ENCODE measurements around the gene BBLN.

DNA sequence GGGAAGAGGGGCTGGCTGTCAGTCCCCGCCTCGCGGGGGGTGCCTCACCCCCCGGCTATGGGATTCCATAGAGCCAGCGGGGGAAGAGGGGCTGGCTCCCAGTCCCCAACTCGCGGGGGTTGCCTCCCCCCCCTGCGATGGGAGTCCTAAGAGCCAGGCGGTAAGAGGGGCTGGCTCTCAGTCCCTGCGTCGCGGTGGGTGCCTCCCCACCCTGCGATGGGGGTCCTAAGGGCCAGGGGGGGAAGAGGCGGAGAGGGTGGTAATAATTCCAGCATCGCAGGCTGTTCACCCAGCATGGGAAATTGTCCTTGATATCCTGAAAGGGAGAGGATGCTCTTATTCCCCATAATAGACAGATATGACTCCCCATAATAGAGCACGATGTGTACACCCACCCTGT, 20.4 kb upstream of the BBLN start:
- TF ChIP-seq ZFX (IDR thresholded peaks at IDR 0.05): no peak
- TF ChIP-seq, protein P1, sequence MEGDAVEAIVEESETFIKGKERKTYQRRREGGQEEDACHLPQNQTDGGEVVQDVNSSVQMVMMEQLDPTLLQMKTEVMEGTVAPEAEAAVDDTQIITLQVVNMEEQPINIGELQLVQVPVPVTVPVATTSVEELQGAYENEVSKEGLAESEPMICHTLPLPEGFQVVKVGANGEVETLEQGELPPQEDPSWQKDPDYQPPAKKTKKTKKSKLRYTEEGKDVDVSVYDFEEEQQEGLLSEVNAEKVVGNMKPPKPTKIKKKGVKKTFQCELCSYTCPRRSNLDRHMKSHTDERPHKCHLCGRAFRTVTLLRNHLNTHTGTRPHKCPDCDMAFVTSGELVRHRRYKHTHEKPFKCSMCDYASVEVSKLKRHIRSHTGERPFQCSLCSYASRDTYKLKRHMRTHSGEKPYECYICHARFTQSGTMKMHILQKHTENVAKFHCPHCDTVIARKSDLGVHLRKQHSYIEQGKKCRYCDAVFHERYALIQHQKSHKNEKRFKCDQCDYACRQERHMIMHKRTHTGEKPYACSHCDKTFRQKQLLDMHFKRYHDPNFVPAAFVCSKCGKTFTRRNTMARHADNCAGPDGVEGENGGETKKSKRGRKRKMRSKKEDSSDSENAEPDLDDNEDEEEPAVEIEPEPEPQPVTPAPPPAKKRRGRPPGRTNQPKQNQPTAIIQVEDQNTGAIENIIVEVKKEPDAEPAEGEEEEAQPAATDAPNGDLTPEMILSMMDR (conservative IDR thresholded peaks at IDR 0.05): no peak
